ELR (cell line): ENCODE measurements around the gene C11orf91.
A peak's percentile ranks its signal among the peaks of the same experiment; 100 is the strongest.
"Not testable (repeated sequence)": the region's sequence is repeated elsewhere in the genome, so short reads cannot be mapped to it uniquely, and the experiment has no call there.

Experiments used
- DNase-seq: peaks from one replicate; pipeline ENCODE4 v3.0.0-alpha.2; 2015; ENCODE audit warnings: low read depth

The C11orf91 gene

DNA sequence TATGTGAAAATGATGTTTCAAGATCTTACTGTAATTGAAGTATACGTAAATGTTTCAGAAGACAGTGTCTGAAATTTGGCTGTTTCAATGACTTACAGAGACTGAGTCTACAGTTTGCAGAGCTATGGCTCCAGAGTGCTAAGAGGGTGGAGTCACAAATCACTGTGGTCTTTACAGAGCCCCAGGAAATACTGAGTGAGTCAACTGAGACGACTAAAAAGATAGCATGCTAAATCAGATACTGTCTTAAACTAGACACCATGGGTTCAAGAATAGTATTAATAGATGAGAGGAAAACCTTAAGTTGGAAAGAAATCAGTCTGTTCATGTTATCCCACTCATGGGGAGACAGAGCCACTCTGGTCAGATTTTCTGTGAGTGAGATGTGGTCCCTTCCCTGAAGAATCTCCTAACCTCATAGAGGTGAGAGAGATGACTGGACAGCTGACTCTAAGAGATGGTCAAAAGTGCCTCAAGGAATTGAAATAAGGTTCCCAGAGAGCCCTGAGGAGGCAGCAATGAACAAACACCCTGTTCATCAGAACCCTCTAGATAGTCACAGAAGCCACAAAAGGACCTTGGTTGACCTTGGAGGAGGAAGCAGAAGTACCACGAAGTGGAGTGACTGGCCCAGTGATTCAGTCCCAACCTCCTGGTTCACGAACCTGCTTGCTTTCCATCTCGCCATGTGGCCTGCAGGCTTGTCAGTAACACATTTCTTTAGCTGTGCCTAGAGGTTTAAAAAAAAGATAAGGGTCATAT lies 30.2 kb downstream of the C11orf91 start:
- DNase-seq, result peak; percentile 89

DNA sequence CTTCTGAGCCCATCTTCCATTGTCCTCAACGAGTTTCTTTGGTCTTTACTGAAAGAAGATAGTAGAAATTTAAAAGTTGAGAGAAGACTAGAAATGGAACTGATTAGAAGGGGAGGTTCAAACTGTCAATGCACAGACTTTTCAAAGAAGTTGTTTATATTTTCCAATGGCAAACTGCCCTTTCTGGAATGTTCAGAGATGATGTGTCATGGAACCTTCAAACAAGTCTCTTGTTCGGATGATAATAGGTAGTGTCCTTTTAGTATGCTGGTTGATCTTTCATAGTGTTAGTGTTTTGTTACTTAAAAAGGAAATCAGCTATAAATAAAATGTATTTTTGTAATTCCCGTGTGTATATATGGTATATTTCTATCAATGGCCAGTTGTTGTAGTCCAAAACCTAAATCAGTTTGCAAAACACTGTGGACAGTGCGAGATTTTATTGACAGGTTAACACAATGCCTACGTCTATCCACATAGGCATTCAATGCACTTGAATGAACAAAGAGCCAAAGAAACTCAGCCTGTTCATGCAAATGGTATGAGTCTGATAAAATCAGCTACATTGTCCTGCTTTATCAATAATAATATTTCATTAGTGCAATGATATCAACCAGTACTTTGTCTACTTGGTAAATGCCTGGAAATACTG lies 30.9 kb downstream of the C11orf91 start:
- DNase-seq, result peak; percentile 46

DNA sequence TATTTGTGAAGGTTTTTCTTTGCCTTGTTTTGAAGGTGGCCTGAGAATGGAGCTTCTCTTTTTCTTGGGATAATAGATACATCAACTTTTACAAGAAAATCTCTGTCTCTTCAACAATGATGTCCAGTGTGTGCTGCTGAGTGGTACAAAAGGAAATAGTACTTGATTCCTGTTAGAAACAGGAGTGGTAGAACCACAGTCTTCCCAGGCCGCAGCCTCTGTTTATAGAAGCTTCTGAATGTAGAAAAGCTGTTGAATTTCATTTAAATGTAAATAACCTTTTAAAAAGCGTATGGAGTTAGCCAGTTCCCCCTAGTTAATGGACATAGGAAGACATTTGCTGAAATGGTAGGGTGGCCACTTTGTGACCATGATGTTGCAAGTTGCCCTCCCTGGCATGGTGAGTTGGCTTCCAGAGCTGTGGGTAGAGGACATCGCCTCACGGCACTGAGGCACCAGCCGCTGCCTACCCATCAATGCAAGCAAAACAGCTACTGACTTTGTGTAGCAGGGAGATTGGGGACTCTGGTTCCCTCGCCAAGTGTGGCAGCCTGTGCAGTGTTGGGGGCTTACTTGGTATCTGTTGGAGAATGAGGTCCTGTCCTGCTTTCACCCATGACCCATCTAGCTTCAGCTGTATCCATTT lies 31.6 kb downstream of the C11orf91 start:
- DNase-seq, result no peak

DNA sequence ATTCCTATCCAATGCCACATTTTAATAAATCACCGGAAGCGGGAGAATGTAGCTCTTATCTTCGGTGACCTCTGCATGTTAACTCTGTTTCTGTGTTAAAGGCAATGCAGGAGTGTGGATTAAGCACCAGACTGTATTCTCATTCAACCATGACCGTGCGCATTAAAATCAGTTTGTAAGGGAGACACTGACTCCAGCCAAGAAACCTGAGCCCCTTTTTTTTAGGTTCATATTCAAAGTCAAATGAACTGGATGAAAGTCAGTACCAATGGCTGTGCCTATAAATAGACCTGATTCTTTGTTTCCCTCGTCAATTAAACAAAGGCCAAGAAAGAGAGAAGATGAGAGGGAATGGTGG lies 32.2 kb downstream of the C11orf91 start:
- DNase-seq, result no peak

DNA sequence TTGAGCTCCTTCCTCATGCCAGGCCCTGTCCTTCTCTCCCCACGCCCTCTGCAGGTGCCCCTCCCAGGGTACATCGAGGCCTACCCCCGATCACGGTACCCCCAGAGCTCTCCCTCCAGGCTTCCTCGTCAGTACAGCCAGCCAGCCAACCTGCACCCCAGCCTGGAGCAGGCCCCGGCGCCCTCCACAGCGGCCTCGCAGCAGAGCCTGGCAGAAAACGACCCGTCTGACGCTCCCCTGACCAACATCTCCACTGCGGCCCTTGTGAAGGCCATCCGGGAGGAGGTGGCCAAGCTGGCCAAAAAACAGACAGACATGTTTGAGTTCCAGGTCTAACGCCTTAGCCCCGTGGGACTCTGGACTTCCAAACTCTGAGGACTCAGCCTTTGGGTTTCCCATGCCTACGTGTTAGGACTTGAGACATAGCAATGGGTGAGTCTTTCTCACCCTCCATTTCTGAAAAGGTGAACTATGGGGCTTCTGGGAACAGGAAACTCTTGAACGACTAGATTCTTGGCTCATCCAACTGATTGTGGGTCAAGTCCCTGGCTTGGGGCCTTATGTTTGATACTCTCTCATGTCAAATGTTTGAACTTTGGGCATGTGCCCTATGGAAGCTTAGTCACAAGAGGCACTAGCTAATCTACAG lies 32.7 kb downstream of the C11orf91 start:
- no peak for DNase-seq

DNA sequence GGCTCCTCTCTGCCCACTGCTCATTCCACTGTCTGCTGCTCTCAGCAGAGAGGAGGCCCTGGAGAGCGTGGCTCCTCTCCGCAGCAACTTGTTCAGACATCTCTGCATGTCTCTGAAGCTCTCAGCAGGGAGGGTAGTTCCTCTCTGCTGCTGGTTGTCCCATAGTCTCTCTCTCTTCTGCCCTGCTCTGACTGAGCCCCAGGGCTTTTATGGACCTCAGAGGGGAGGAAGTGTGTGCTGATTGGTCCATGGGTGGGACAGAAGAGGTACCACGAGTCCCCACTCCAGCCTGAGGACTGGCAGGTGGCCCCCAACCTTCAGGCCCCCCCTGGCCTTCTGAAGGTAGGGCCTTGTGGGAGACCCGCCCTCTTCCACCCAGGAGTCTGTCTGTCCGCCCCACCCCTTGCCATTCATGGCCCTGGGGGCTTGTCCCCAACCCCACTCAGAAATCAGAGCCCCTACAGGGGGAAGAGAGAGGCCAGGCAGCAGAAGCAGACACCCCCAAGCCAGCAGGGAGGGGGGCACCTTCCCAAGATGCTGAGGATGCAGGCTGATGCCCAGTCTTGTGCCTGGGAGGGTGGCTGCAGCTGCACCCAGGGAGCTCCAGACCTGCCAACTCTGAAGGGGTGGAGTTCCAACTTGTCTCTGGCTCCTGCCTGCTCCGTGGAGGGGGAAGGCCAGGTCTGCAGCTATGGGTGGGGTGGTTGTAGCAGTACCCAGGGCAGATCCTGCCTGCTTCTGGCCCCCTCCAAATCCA lies 35.1 kb downstream of the C11orf91 start:
- DNase-seq, result no peak

DNA sequence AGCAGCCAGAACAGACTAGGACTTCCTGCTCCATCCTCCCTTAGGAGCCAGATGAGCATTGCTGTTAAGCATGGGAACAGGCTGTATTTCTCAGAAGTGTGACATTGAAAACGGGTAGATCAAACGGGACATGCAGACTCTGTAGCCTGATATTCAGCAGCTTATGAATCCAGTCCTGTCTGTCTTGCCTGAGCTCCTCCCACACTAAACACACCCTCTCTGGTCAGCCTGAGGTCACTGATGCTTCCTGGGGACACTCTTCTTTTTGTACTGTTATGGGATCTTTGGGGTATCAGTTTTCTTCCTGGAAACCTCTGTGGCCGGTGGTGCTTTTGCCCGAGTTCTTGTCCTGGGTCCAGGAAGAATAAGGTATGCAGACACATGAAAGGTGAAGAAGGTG lies 35.8 kb downstream of the C11orf91 start:
- no peak for DNase-seq

DNA sequence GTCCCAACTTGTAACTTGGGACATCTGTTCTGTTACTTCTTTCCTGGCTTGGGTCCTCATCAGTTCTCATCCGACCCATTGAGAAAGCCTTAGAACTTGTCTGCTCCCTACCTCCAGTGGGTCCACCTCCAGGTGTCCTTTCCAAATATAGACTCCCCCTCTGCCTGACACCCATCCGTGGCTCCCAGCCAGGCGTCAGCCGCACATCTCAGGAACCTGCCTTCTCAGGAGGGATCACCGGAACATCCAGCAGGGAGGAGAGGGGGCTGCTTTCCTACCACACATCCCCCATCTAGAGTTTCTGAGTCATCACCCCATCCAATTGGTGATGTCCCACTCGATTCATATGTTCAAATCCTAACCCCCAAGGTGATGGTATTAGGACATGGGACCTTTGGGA lies 36.5 kb downstream of the C11orf91 start:
- no peak for DNase-seq

DNA sequence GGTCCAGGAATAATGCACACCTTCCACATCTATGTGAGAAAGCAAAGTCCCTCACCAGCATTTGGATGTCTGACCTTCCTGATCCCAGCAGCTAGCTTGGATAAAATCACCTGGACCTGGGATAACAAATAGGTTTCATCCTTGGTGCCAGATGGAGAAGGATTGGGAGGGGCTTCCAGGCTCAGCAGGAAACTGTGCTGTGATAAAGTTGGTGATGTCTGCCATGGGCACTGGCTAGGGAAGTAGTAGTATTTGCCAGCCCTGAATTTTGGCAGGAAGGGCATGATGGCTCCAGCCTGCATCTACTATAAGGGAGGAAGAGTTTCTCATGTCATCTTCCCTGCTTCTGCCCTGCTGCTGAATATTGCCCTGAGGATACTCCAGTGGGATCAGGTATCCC lies 37.5 kb downstream of the C11orf91 start:
- no peak for DNase-seq

DNA sequence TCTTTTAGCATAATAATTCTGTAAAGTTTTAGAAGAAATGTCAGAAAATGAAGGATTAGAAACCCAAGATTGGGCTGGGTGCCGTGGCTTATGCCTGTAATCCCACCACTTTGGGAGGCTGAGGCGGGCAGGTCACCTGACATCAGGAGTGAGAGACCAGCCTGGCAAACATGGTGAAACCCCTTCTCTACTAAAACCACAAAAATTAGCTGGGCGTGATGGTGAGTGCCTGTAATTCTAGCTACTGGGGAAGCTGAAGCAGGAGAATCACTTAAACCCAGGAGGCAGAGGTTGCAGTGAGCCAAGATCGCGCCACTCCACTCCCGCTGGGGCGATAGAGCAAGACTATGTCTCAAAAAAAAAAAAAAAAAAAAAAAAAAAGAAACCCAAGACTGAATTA lies 39.1 kb downstream of the C11orf91 start:
- DNase-seq, result not testable (repeated sequence)

DNA sequence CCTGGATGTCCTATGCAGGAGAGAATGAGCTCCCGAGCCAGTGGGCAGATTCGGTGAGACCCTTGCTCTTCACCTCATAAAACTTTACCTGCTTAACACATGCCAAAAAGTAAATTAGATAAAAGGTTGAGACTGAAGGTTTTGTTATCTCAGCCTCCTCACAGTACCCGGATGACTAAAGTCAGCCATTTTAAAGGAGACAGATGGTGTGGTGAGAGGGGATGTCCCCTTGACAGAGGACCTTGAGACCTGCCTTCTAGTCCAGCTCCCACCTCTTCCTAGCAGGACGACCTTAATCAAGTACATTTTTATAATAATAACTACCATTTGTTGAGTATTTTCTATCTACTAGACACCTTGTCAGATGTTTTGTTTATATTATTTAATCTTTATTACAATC lies 39.7 kb downstream of the C11orf91 start:
- no peak for DNase-seq

DNA sequence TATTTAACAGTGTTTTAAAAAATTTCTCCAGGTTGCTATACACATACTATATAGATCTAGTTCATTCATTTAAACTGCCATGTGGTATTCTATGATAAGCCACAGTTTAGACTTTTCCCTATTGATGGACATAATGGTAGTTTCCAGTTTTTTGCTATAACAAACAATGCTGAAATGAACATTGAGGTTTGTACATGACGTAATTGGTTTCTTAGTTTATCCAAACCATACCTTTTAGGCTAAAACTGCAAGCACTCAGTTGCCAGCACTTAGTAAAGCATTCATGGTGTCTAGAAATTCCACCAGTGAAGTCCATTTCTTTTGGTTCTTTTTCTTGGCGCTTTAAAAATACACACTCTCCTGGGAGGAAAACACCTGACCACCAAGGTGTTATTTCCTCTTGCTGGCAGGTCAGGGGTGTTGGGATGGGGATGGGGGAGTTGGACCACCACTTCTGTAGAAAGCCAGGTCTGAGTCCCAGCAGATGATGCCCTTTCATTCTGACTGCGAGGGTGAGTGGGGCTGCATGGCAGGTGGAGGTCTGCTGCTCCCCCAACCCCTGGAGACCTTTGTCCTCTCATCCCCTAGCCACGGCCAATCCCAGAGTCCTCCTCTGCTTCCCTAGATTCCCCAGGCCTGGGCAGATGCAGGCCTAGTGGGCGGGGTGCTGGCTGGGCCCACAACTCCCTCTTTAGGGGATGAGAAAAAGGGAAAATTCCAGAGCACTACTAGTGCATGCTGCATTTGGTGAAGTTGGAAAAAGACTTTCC lies 41.1 kb downstream of the C11orf91 start:
- no peak for DNase-seq

DNA sequence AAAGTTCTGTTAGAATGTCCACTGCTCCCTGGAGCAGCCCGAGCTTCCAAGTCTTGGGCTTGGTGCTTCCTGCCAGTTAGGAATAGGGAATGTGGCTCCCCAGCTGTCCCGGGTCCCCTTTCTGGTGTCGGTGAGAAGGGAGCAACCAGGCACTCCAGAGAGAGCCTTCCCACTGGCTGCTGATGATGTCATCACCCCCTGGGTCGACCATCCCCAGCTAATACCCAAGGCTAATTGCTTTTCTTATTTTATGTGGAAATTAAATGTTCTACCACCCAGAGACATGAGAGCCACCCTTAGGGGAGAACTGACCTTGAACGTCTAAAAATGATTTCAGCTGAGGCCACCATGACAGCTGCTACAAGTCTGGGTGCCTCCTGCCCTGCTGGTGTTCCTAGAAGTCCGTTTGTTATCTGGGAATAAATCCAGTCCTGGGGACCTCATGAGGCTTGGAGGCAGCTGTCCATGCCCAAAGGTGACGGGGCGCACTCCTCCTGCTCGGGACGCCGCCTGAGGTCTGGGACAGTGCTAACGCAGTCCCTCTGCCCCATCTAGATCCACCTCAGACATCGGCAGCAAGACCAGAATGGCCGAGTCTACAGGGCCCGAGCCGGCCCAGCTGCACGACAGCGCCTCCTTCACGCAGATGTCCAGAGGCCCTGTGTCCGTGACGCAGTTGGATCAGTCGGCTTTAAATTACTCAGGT lies 42.3 kb downstream of the C11orf91 start:
- no peak for DNase-seq

DNA sequence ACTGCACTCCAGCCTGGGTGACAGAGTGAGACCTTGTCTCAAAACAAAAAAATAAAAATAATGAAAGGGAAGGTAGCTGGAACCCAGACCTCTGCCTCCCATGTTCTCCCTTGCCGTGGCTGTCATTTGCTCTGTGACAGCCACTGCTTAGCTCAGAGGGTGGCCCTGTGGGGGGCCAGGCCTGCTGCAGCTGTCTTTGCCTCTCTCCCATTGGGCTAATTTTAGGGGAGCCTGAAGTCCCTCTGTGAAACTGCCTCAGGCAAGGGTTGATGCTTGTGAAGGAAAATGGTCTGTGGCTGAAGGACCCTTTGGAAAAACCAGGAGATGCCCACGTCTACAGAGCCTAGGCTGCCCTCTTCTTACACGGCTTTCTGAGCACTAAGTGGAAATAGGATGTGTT lies 42.9 kb downstream of the C11orf91 start:
- no peak for DNase-seq

DNA sequence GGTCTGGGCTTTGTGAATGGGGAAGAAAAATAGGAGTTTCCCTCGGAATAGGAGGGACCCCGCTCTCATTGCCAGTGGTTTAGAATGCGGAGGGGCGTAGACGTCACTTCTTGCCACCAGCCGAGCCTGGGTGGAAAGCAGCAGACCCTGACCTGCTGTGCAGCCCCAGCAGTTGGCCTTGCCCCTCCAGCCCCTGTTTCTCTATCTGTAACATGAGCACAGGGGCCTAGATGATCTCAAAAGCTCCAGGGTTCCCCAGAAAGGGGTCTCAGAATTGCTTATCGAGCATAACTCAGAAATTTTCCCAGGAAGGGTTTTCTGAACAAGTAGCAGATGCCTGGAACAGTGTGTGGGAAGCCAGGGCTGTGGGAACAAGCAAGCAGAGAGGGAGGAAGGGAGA lies 43.9 kb downstream of the C11orf91 start:
- no peak for DNase-seq

DNA sequence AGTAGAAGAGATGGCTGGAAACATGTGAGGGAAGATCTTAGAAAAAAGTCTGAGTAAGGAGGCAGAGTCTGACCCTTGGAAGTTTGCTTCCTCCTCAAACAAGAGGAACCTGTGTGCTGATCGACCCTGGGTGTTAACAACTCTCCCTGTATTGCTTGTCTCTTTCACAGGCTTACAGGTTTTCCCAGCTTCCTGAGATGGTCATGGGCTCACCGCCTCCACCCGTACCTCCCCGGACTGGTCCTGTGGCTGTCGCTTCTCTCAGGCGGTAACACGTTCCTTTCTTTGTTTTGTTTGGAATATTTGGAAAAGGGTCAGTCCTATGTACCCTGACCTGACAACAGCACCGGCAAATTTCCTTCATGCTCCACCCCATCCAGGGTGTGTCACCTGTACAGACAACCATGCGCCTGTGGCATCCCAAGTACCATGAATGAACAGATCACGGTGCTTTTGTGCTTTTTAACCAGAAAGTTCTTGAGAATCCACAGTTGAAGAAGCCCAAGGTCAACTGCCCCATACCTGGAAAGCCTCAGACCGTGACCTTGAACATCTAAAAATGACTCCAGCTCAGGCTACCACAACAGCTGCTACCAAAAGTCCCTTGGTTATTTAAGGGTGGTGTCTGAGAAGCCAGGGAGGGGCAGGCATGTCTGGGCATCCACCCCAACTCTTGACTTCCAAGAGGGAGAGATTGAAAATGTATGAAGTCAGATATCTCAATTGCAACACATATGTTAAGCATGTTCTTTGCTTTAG lies 44.6 kb downstream of the C11orf91 start:
- DNase-seq, result no peak

DNA sequence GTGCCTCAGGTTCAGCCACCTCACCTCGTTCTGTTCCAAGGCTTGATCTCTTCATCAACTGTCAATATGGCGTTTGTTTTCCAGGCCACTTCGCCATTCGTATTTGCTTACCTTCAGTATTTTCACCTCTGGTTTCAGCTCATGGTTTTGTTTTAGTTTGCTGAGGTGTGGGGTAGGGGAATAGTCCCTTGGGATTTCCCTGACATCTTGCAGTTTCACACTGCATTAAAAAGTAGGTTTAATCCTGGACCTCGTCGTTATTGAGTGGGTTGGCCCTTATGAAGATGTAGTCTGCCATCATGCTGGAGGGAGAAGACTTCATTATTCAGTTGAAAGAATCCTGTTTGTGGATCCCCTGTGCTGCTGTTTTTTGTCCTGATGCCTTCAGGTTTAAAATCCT lies 46.0 kb downstream of the C11orf91 start:
- no peak for DNase-seq

DNA sequence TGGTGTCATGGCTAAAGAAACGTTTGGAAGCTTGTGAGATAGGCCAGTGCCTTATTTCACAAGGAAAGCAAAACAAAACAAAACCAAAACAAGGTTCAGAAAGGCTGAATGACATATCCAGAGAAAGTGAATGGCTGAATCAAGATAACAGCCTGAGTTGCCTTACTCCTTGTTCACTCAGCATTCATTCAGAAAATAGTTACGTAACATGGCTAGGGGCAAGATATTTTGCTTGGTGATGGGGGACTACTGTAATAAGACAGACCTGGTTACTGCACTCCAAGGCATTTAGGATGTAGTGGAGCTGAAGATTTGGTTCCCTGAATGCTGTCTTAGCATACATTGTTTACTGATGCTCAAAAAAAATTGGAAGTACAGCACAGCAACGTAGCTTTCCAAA lies 47.7 kb downstream of the C11orf91 start:
- DNase-seq, result no peak

DNA sequence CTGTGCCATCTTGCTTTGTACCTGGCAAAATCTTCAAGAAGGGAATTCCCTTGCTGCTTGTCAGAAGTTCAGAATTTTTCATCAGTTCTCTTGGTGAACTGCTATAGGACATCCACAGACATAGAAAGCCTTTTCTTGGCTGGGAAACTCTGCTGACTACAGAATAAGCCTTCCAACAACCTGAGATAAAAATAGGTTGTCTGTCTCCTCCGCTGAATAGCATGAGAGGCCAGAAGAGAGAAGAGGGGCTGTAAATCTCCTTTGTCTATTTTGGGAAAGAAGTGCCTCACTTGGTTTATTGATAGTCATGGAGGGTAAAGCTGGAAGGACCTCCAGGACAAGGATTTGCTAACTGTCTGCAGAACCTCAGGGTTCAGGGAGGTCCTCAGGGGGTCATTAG lies 48.2 kb downstream of the C11orf91 start:
- DNase-seq, result no peak

DNA sequence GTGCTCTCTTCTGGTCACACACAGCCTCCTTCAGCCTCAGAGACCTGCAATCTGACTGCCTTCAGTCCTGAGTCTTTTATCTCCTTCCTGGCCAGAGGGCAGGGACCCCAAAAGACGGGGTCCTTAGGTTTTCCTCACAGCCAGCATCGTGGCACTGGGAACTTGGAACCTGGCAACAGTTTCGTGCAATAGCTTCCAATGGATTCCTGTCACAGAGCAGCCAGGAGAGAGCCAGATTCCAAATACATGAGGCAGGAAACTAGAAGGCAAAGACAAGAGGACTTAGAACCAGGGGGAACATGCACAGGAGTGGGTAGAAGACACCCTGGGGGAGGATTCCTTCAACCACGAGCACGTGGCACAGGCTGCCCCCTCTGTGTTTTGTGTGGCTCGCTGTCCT lies 48.6 kb downstream of the C11orf91 start:
- DNase-seq, result no peak
